Left renal pelvis (tissue), 4 donors: ENCODE results near the gene PKP2. TPM values are rescaled to one million over a fixed set of nuclear protein-coding genes. Genes with fewer than 3 reads are reported as not detected.

Experiments used
- DNase-seq, 4 donors: peaks; one replicate each; pipeline ENCODE4 v3.0.0-alpha.2; 2013; ENCODE audit warnings: low read depth in 4 of 4, low spot score in 3 of 4
- polyA plus RNA-seq, 4 donors: library from polyadenylated mRNA; unstranded; fragments of 120-200 nt; gene quantifications; one replicate each; pipeline ENCODE4 v1.2.1, GENCODE V29; 2013; ENCODE audit not compliant: insufficient read length in 4 of 4

The PKP2 gene
- polyA plus RNA-seq, 4 donors = 21.5 to 52.8 (median 23.2) TPM

GRCh38 chr12:32820376-32820931 lies 76.1 kb downstream of the PKP2 start:
- DNase-seq = no peak

GRCh38 chr12:32819424-32819823 lies 77.2 kb downstream of the PKP2 start:
- no peak for DNase-seq

- DNase-seq = no peak
Measured at GRCh38 chr12:32811686-32812392, 84.7 kb downstream of the PKP2 start.

- DNase-seq = no peak
Measured at GRCh38 chr12:32809846-32810245, 86.7 kb downstream of the PKP2 start.

- no peak for DNase-seq
Measured at GRCh38 chr12:32809196-32809595, 87.4 kb downstream of the PKP2 start.

- DNase-seq = no peak
Measured at GRCh38 chr12:32804301-32804700, 92.3 kb downstream of the PKP2 start.

GRCh38 chr12:32801269-32801980 lies 95.2 kb downstream of the PKP2 start:
- DNase-seq = no peak

GRCh38 chr12:32794281-32794680 lies 102.3 kb downstream of the PKP2 start:
- DNase-seq = no peak

GRCh38 chr12:32789916-32790315 lies 106.7 kb downstream of the PKP2 start:
- no peak for DNase-seq

GRCh38 chr12:32789446-32789845 lies 107.1 kb downstream of the PKP2 start:
- no peak for DNase-seq

- DNase-seq = no peak
Measured at GRCh38 chr12:32788405-32788804, 108.2 kb downstream of the PKP2 start.

GRCh38 chr12:32785557-32785956 lies 111.0 kb downstream of the PKP2 start:
- no peak for DNase-seq

GRCh38 chr12:32783029-32783428 lies 113.5 kb downstream of the PKP2 start:
- DNase-seq = no peak

- peak; percentile 6 to 29 (median 26) for DNase-seq
Measured at GRCh38 chr12:32780071-32780470, 116.5 kb downstream of the PKP2 start.

- no peak for DNase-seq
Measured at GRCh38 chr12:32777691-32778175, 118.8 kb downstream of the PKP2 start.

GRCh38 chr12:32777159-32777558 lies 119.4 kb downstream of the PKP2 start:
- no peak for DNase-seq

- no peak for DNase-seq
Measured at GRCh38 chr12:32776258-32776657, 120.3 kb downstream of the PKP2 start.

GRCh38 chr12:32773691-32774090 lies 122.9 kb downstream of the PKP2 start:
- no peak for DNase-seq

GRCh38 chr12:32770141-32770540 lies 126.4 kb downstream of the PKP2 start:
- DNase-seq = no peak

- no peak for DNase-seq
Measured at GRCh38 chr12:32768518-32768917, 128.1 kb downstream of the PKP2 start.

- DNase-seq = no peak
Measured at GRCh38 chr12:32765906-32766305, 130.7 kb downstream of the PKP2 start.

- DNase-seq = no peak
Measured at GRCh38 chr12:32761716-32762115, 134.9 kb downstream of the PKP2 start.
